GM18951 (cell line): Measurements from ENCODE around the gene NOA1.

ENCODE experiments used
- POLR2A ChIP-seq: IDR thresholded peaks from 4 replicates; pipeline ENCODE4 v1.6.1; 2011; ENCODE audit warnings: mild to moderate bottlenecking; ENCODE audit not compliant: insufficient read length, insufficient read depth; ENCODE audit errors: extremely low read depth
- in situ Hi-C: fragments of 300-500 bp; cut with MboI; formaldehyde crosslinking; loops from one replicate; pipeline ENCODE4 v1.12.0; 2022; ENCODE audit warnings: low sequenced_read_pairs, mixed read lengths, inconsistent platforms; ENCODE audit not compliant: unreplicated experiment

Gene NOA1

GRCh38 chr4:56978750-56979303 lies 1.4 kb upstream of the NOA1 start, which contains the start of gene POLR2B:
POLR2B (plus strand) TSS chr4:56978896; CDS start chr4:56978986, 90 bp downstream.
- in situ Hi-C loops = no loop called here
- TF ChIP-seq POLR2A = peak; percentile 84

- in situ Hi-C loops = no loop called here
- no peak for TF ChIP-seq POLR2A
These were observed 527 bp downstream of the NOA1 start for GRCh38 chr4:56976837-56977320.

- no peak for TF ChIP-seq POLR2A
- in situ Hi-C loops = no loop called here
These were observed 1.0 kb downstream of the NOA1 start for GRCh38 chr4:56976283-56976836.

- TF ChIP-seq POLR2A = no peak
- in situ Hi-C loops = no loop called here
These were observed 4.1 kb downstream of the NOA1 start for GRCh38 chr4:56973336-56973735.

GRCh38 chr4:56972809-56973208 lies 4.6 kb downstream of the NOA1 start:
- in situ Hi-C loops = no loop called here

GRCh38 chr4:56972389-56972788 lies 5.0 kb downstream of the NOA1 start:
- in situ Hi-C loops = no loop called here
- no peak for TF ChIP-seq POLR2A

More at GRCh38 chr4:56972809-56973208, 4.6 kb downstream of the NOA1 start:
- TF ChIP-seq POLR2A = no peak

GRCh38 chr4:56971383-56971782 lies 6.0 kb downstream of the NOA1 start:
- in situ Hi-C loops = no loop called here
- TF ChIP-seq POLR2A = no peak

- no peak for TF ChIP-seq POLR2A
- in situ Hi-C loops = no loop called here
These were observed 16.3 kb downstream of the NOA1 start for GRCh38 chr4:56961107-56961500.

- no peak for TF ChIP-seq POLR2A
- in situ Hi-C loops = no loop called here
These were observed 18.3 kb downstream of the NOA1 start for GRCh38 chr4:56959100-56959499.

- TF ChIP-seq POLR2A = no peak
- in situ Hi-C loops = no loop called here
These were observed 19.3 kb downstream of the NOA1 start for GRCh38 chr4:56958111-56958517.

- in situ Hi-C loops = no loop called here
- TF ChIP-seq POLR2A = no peak
These were observed 23.5 kb downstream of the NOA1 start for GRCh38 chr4:56953680-56954520.

GRCh38 chr4:56941403-56941802 lies 36.0 kb downstream of the NOA1 start:
- no peak for TF ChIP-seq POLR2A
- in situ Hi-C loops = no loop called here

- in situ Hi-C loops = no loop called here
- no peak for TF ChIP-seq POLR2A
These were observed 36.4 kb downstream of the NOA1 start for GRCh38 chr4:56940971-56941370.
